SK-N-SH treated with all-trans-retinoic acid at 6 μM for 48 hours (cell line): ENCODE results near the gene ATXN2L.

Experiments used
- ATAC-seq: fragments of 200-7000 bp; cut with Tn5 transposase; 3 replicates; pipeline ENCODE4 v1.9.1; 2020; ENCODE audit warnings: mild to moderate bottlenecking, moderate library complexity
- ARNTL ChIP-seq: fragments of 450-650 bp; formaldehyde crosslinking; IDR thresholded peaks from 2 replicates; pipeline ENCODE4 v1.5.0; 2020; ENCODE audit warnings: low read depth, mild to moderate bottlenecking, moderate library complexity, borderline replicate concordance
- BACH2 ChIP-seq: fragments of 250-450 bp; sonication (Bioruptor Pico); IDR thresholded peaks from 2 replicates; pipeline ENCODE4 v1.9.0; 2021; ENCODE audit warnings: mild to moderate bottlenecking, borderline replicate concordance
- CREB5 ChIP-seq: fragments of 250-450 bp; sonication (Bioruptor Pico); IDR thresholded peaks from 2 replicates; pipeline ENCODE4 v1.5.1; 2020; ENCODE audit warnings: low read depth, mild to moderate bottlenecking, moderate library complexity
- CSDC2 ChIP-seq: fragments of 250-450 bp; sonication (Bioruptor Pico); IDR thresholded peaks from 2 replicates; pipeline ENCODE4 v1.5.0; 2020; ENCODE audit warnings: mild to moderate bottlenecking, moderate library complexity
- CSRNP3 ChIP-seq: fragments of 250-450 bp; sonication (Bioruptor Pico); IDR thresholded peaks from 2 replicates; pipeline ENCODE4 v1.5.1; 2021; ENCODE audit warnings: mild to moderate bottlenecking, moderate library complexity
- ESRRG ChIP-seq: fragments of 250-450 bp; sonication (Bioruptor Pico); IDR thresholded peaks from 2 replicates; pipeline ENCODE4 v1.6.1; 2021; ENCODE audit warnings: mild to moderate bottlenecking
- GLIS3 ChIP-seq: fragments of 250-450 bp; sonication (Bioruptor Pico); IDR thresholded peaks from 2 replicates; pipeline ENCODE4 v1.5.0; 2020; ENCODE audit warnings: mild to moderate bottlenecking, moderate library complexity
- OSR1 ChIP-seq: fragments of 250-450 bp; sonication (Bioruptor Pico); IDR thresholded peaks from 2 replicates; pipeline ENCODE4 v1.8.0; 2022; ENCODE audit warnings: moderate library complexity, mild to moderate bottlenecking, inconsistent platforms
- PATZ1 ChIP-seq: fragments of 250-450 bp; sonication (Bioruptor Pico); IDR thresholded peaks from 2 replicates; pipeline ENCODE4 v1.8.0; 2020; ENCODE audit warnings: mild to moderate bottlenecking, moderate library complexity, borderline replicate concordance
- POU6F1 ChIP-seq: fragments of 250-450 bp; sonication (Bioruptor Pico); IDR thresholded peaks from 2 replicates; pipeline ENCODE4 v1.8.0; 2021; ENCODE audit warnings: low read depth, mild to moderate bottlenecking, moderate library complexity, borderline replicate concordance
- RARB ChIP-seq: fragments of 250-450 bp; sonication (Bioruptor Pico); IDR thresholded peaks from 2 replicates; pipeline ENCODE4 v1.8.0; 2021; ENCODE audit warnings: mild to moderate bottlenecking, moderate library complexity
- SNAI2 ChIP-seq: fragments of 250-450 bp; sonication (Bioruptor Pico); IDR thresholded peaks from 2 replicates; pipeline ENCODE4 v1.5.0; 2020; ENCODE audit warnings: mild to moderate bottlenecking, moderate library complexity
- TCF4 ChIP-seq: fragments of 250-450 bp; sonication (Bioruptor Pico); IDR thresholded peaks from 2 replicates; pipeline ENCODE4 v1.8.0; 2021; ENCODE audit warnings: mild to moderate bottlenecking, moderate library complexity, borderline replicate concordance
- TOX ChIP-seq: fragments of 250-450 bp; sonication (Bioruptor Pico); IDR thresholded peaks from 2 replicates; pipeline ENCODE4 v1.8.0; 2021; ENCODE audit warnings: mild to moderate bottlenecking, moderate library complexity, borderline replicate concordance
- TSHZ2 ChIP-seq: fragments of 250-450 bp; sonication (Bioruptor Pico); IDR thresholded peaks from 2 replicates; pipeline ENCODE4 v1.5.0; 2020; ENCODE audit warnings: mild to moderate bottlenecking, moderate library complexity
- ZC3H10 ChIP-seq: fragments of 250-450 bp; sonication (Bioruptor Pico); IDR thresholded peaks from 2 replicates; pipeline ENCODE4 v1.5.1; 2021; ENCODE audit warnings: mild to moderate bottlenecking, moderate library complexity
- ZNF565 ChIP-seq: fragments of 450-650 bp; formaldehyde crosslinking; conservative IDR thresholded peaks from 2 replicates; pipeline ENCODE4 v1.5.0; 2020; ENCODE audit warnings: low read depth, mild to moderate bottlenecking, moderate library complexity
- ZNF70 ChIP-seq: fragments of 450-650 bp; formaldehyde crosslinking; IDR thresholded peaks from 2 replicates; pipeline ENCODE4 v1.5.0; 2020; ENCODE audit warnings: mild to moderate bottlenecking, moderate library complexity
- ZNF8 ChIP-seq: fragments of 450-650 bp; formaldehyde crosslinking; IDR thresholded peaks from 2 replicates; pipeline ENCODE4 v1.5.0; 2020; ENCODE audit warnings: mild to moderate bottlenecking, moderate library complexity

ATXN2L gene

GRCh38 chr16:28878083-28878926, 55.5 kb downstream of the ATXN2L start, which contains the start of gene ATP2A1:
TSS of gene ATP2A1 (plus strand) at chr16:28878488. CDS start at chr16:28878672, 184 bp downstream.
- no peak for ATAC-seq
- no peak for TF ChIP-seq ZNF565
- no peak for TF ChIP-seq POU6F1 (CRISPR knock-in tag)
- no peak for TF ChIP-seq ESRRG (CRISPR knock-in tag)
- no peak for TF ChIP-seq RARB (CRISPR knock-in tag)
- TF ChIP-seq ZNF8 (CRISPR knock-in tag), result no peak
- TF ChIP-seq, all 23 proteins: peak for 0

- TF ChIP-seq PATZ1 (CRISPR knock-in tag) (peak; percentile 41; the same call in 1 of the 2 replicates), BACH2 (no peak)
Measured at GRCh38 chr16:28879261-28879840, 56.6 kb downstream of the ATXN2L start.

GRCh38 chr16:28879841-28880588, 57.2 kb downstream of the ATXN2L start:
- TF ChIP-seq PATZ1 (CRISPR knock-in tag) (no peak), TSHZ2 (CRISPR knock-in tag) (no peak), POU6F1 (CRISPR knock-in tag) (no peak), ZNF70 (CRISPR knock-in tag) (no peak), CREB5 (CRISPR knock-in tag) (no peak), TOX (CRISPR knock-in tag) (no peak), ARNTL (CRISPR knock-in tag) (no peak), ZC3H10 (no peak), SNAI2 (CRISPR knock-in tag) (no peak), CSRNP3 (CRISPR knock-in tag) (no peak), OSR1 (CRISPR knock-in tag) (no peak), ZNF565 (no peak), TCF4 (CRISPR knock-in tag) (no peak), CSDC2 (CRISPR knock-in tag) (no peak), ESRRG (CRISPR knock-in tag) (no peak), GLIS3 (no peak), RARB (CRISPR knock-in tag) (no peak)
- peak; percentile 92 for ATAC-seq

More at GRCh38 chr16:28879261-28879840, 56.6 kb downstream of the ATXN2L start:
- ATAC-seq, result peak; percentile 71
